BE2C (cell line): ENCODE data around the gene JPH2.

ENCODE experiments used
- DNase-seq: peaks from one replicate; pipeline ENCODE4 v3.0.0-alpha.2; 2020
- H3K27me3 ChIP-seq: fragments of 250-450 bp; sonication (Bioruptor Pico); 2 replicates; pipeline ENCODE4 v1.5.1; 2020; ENCODE audit warnings: mild to moderate bottlenecking
- H3K36me3 ChIP-seq: fragments of 250-450 bp; sonication (Bioruptor Pico); 2 replicates; pipeline ENCODE4 v1.5.1; 2020; ENCODE audit warnings: mild to moderate bottlenecking
- H3K4me1 ChIP-seq: fragments of 250-450 bp; sonication (Bioruptor Pico); 2 replicates; pipeline ENCODE4 v1.5.1; 2020
- H3K4me3 ChIP-seq: 2 replicates; pipeline ENCODE4 v1.5.1; 2011; ENCODE audit warnings: low read depth, low read length
- H3K9me3 ChIP-seq: fragments of 250-450 bp; sonication (Bioruptor Pico); 2 replicates; pipeline ENCODE4 v1.5.1; 2020
- TF ChIP-seq, protein P1 (sequence below): IDR thresholded peaks from 2 replicates; pipeline ENCODE4 v1.5.1; 2012; ENCODE audit warnings: mild to moderate bottlenecking, low read depth, low read length

The JPH2 gene

DNA sequence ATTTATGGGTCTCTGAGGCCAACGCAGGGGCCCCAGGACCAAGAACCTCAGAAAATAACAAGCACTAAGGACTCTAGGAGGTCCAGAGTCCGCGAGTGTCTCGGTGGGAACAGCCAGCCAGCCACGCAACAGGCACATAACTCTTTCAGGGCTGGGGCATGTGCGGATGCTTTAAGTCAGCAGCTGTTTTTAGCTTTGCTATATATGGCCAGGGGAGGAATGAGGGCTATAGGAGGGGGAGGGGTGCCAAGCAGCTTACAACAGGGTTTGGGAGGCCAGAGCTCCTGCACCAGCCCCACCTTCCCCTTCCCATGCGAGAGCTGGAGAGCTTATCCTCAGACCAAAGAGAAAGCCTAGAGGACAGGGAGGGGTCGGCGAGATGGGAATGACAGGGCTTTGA, 6.2 kb downstream of the JPH2 start:
- no peaks in the 10 kb centered on the region for H3K36me3 ChIP-seq
- H3K4me1 ChIP-seq = no peaks in the 10 kb centered on the region
- no peak overlapping the region for H3K4me3 ChIP-seq
- H3K9me3 ChIP-seq = no peaks in the 10 kb centered on the region
- TF ChIP-seq, protein P1, sequence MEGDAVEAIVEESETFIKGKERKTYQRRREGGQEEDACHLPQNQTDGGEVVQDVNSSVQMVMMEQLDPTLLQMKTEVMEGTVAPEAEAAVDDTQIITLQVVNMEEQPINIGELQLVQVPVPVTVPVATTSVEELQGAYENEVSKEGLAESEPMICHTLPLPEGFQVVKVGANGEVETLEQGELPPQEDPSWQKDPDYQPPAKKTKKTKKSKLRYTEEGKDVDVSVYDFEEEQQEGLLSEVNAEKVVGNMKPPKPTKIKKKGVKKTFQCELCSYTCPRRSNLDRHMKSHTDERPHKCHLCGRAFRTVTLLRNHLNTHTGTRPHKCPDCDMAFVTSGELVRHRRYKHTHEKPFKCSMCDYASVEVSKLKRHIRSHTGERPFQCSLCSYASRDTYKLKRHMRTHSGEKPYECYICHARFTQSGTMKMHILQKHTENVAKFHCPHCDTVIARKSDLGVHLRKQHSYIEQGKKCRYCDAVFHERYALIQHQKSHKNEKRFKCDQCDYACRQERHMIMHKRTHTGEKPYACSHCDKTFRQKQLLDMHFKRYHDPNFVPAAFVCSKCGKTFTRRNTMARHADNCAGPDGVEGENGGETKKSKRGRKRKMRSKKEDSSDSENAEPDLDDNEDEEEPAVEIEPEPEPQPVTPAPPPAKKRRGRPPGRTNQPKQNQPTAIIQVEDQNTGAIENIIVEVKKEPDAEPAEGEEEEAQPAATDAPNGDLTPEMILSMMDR = no peak
- no peak for DNase-seq
- H3K27me3 ChIP-seq = no peaks in the 10 kb centered on the region; the same call in 1 of the 2 replicates

DNA sequence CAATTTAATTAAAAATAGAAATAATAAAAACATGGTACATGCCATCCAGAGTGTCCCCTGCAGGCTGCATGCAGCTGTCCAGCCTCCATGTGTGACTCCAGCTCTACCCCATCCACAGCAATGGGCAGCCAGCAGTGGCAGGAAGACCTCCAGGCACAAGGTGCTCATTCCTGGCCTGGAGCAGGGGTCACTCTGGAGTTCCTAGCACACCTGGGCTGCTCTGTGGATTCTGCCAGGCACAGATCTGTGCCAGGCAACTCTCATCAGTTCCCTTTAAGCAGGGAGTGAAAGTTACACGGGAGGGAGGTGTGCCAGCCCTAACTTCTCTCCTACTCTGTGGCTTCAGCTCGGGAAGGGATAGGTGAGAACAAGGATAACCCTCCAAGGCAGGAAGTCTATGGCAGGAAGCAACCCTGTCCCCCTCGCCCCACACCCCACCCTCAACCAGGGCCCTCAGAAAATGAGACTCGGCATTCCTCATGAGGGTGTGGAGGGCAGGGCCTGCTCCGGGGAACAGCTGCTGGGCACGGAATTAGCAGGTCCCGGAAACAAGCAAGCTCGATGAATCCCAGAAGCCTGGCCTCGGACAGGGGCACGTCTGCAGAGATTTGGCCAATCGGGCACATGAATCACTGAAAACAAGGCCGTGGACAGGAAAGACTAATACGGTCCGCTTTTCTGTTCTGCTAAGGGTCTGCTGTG, 10.0 kb downstream of the JPH2 start:
- Histone ChIP-seq H3K27me3 (peaks cover 2% of the 10 kb centered on the region), H3K9me3 (no peaks in the 10 kb centered on the region), H3K4me3 (no peak overlapping the region), H3K4me1 (no peaks in the 10 kb centered on the region), H3K36me3 (no peaks in the 10 kb centered on the region)
- TF ChIP-seq, protein P1 = no peak
- no peak for DNase-seq

DNA sequence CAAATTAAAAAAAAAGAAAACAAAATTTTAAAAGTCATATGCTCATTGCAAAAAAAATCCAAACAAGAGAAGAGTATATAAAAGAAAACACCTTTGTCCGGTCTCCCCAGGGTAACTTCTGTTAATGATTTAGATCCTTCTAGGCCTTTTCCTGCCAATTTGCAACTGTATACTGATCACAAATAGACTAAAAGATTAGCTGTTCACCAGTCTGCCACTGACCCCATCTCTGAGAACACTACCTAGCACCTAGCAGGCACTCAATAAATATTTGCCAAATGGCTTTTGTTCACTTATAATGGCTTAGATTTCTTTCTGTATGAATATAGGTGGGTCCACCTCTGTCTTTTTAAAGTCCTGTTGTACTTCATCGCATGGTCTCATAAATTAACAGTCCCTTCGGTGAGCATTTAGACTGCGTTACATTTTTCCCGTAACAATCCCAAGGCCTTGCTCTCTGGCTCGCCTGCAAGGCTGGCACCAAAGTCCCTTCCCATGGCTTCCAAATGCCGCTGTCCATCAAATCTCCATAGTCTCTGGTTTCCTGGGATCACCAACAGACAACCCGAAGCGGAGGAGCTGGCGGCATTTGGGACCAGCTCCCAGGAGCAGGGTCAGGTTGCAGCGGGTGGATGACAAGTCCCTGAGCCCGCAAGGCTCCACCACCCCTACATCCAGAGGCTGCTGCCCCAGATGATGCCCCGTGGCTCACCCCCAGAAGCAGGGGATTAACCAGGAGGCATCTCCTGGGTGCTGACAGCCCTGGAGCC, 11.8 kb downstream of the JPH2 start:
- no peaks in the 10 kb centered on the region for H3K4me1 ChIP-seq
- H3K9me3 ChIP-seq = no peaks in the 10 kb centered on the region
- TF ChIP-seq, protein P1 = no peak
- peaks cover 9% of the 10 kb centered on the region; the same call in 1 of the 2 replicates for H3K27me3 ChIP-seq
- H3K36me3 ChIP-seq = no peaks in the 10 kb centered on the region
- no peak for DNase-seq
- no peak overlapping the region for H3K4me3 ChIP-seq

DNA sequence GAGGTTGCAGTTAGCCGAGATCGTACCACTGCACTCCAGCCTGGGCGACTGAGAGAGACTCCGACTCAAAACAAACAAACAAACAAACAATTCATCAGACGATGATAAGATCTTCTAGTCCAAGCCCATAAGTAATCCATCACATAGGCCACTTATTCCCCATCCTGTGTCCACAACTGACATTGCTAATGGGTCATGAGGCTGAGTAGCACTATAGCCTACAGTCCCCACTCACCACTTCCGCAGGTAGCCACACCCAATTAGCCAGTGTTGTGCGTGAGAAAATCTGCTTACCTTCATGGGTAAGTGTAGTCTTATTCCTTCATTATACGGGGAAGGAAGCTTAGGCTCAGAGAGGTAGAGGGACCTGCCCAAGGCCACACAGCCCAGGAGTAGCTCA, 13.1 kb downstream of the JPH2 start:
- TF ChIP-seq, protein P1 = no peak
- Histone ChIP-seq H3K9me3 (no peaks in the 10 kb centered on the region), H3K4me1 (no peaks in the 10 kb centered on the region), H3K27me3 (peaks cover 11% of the 10 kb centered on the region; the same call in 1 of the 2 replicates), H3K36me3 (no peaks in the 10 kb centered on the region), H3K4me3 (no peak overlapping the region)
- no peak for DNase-seq

DNA sequence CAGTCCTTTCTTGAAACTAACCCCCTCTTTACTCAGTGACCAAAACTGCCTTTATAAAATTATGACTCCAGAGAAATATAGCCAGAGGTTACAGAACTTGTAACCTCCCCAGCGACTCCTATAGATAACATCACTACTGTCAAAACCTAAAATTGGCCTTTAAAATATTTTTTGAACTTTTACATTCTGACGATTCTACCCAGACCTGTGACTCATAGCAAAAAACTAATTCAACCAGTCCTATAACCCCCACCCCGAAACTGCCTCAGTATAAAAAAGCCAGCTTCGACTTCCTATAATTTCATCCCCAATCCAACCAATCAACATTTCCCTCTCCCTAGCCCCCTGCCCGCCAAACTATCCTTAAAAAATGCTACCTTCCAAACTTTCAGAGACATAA, 13.9 kb downstream of the JPH2 start:
- H3K4me1 ChIP-seq = no peaks in the 10 kb centered on the region
- TF ChIP-seq, protein P1 = no peak

DNA sequence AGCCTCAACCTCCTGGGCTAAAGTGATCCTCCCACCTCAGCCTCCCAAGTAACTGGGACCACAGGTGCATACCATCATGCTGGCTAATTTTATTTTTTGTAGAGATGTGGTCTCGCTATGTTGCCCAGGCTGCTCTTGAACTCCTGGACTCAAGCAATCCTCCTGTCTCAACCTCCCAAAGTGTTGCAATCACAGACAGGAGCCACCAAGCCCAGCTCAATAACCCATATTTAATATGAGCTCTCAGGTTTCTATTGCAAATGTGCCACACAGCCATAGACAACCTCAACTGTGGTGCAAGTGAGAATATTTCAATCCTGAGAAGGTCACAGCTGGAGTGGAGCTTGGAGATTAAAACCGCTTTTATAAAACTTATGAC, 14.4 kb downstream of the JPH2 start:
- no peaks in the 10 kb centered on the region for H3K4me1 ChIP-seq
- DNase-seq = no peak
- no peaks in the 10 kb centered on the region for H3K36me3 ChIP-seq
- H3K4me3 ChIP-seq = no peak overlapping the region
- TF ChIP-seq, protein P1 = no peak
- peaks cover 11% of the 10 kb centered on the region; the same call in 1 of the 2 replicates for H3K27me3 ChIP-seq
- H3K9me3 ChIP-seq = no peaks in the 10 kb centered on the region

More for the DNA sequence above, 13.9 kb downstream of the JPH2 start:
- Histone ChIP-seq H3K36me3 (no peaks in the 10 kb centered on the region), H3K27me3 (peaks cover 11% of the 10 kb centered on the region; the same call in 1 of the 2 replicates), H3K4me3 (no peak overlapping the region), H3K9me3 (no peaks in the 10 kb centered on the region)
- DNase-seq = no peak
